Stimulated activated CD4-positive, alpha-beta T cell treated with anti-CD3 and anti-CD28 coated beads, Interleukin-15, amount 100 ng/mL, for 24 hours (primary cell): ENCODE data around the gene LRRC27.
"Not testable (repeated sequence)": the region's sequence is repeated elsewhere in the genome, so short reads cannot be mapped to it uniquely, and the experiment has no call there.

Experiments used
- DNase-seq: peaks from one replicate; pipeline ENCODE4 v3.0.0-alpha.2; 2020

LRRC27 gene

GRCh38 chr10:132376394-132376851 is 44.4 kb downstream of the LRRC27 start:
- no peak for DNase-seq

GRCh38 chr10:132377326-132377725 is 45.3 kb downstream of the LRRC27 start:
- no peak for DNase-seq

GRCh38 chr10:132379026-132379425 is 47.0 kb downstream of the LRRC27 start:
- not testable (repeated sequence) for DNase-seq

- not testable (repeated sequence) for DNase-seq
Observed at GRCh38 chr10:132380986-132381385, 49.0 kb downstream of the LRRC27 start.

- DNase-seq, result no peak
Observed at GRCh38 chr10:132381741-132382140, 49.7 kb downstream of the LRRC27 start.

GRCh38 chr10:132382231-132382922 is 50.4 kb downstream of the LRRC27 start:
- DNase-seq, result no peak

GRCh38 chr10:132383101-132383500 is 51.1 kb downstream of the LRRC27 start:
- DNase-seq, result no peak

- no peak for DNase-seq
Observed at GRCh38 chr10:132383751-132384196, 51.8 kb downstream of the LRRC27 start.

- no peak for DNase-seq
Observed at GRCh38 chr10:132384618-132385388, 52.8 kb downstream of the LRRC27 start.

- no peak for DNase-seq
Observed at GRCh38 chr10:132385389-132385667, 53.3 kb downstream of the LRRC27 start.

- no peak for DNase-seq
Observed at GRCh38 chr10:132385721-132386418, 53.9 kb downstream of the LRRC27 start.

GRCh38 chr10:132386419-132386831 is 54.4 kb downstream of the LRRC27 start:
- DNase-seq, result no peak

GRCh38 chr10:132386896-132387295 is 54.9 kb downstream of the LRRC27 start:
- DNase-seq, result not testable (repeated sequence)

GRCh38 chr10:132387764-132388210 is 55.8 kb downstream of the LRRC27 start:
- peak; percentile 81 for DNase-seq

- DNase-seq, result peak; percentile 45
Observed at GRCh38 chr10:132388891-132389432, 57.0 kb downstream of the LRRC27 start.

- no peak for DNase-seq
Observed at GRCh38 chr10:132389433-132390169, 57.6 kb downstream of the LRRC27 start.

- DNase-seq, result no peak
Observed at GRCh38 chr10:132390170-132390920, 58.4 kb downstream of the LRRC27 start.

- DNase-seq, result no peak
Observed at GRCh38 chr10:132390921-132391675, 59.1 kb downstream of the LRRC27 start.

GRCh38 chr10:132391676-132392020 is 59.7 kb downstream of the LRRC27 start:
- no peak for DNase-seq

GRCh38 chr10:132392184-132392800 is 60.3 kb downstream of the LRRC27 start:
- DNase-seq, result no peak
